HG03442 (cell line): ENCODE results near the gene SUSD6.

Experiments
- ATAC-seq: cut with Tn5 transposase; IDR thresholded peaks from one replicate; pipeline ENCODE4 v1.9.1; 2021; ENCODE audit warnings: mild to moderate bottlenecking, moderate library complexity; ENCODE audit not compliant: unreplicated experiment

SUSD6 gene

GRCh38 chr14:69754487-69754886 lies 143.1 kb downstream of the SUSD6 start:
- no peak for ATAC-seq

GRCh38 chr14:69755296-69755695 lies 143.9 kb downstream of the SUSD6 start:
- no peak for ATAC-seq

- no peak for ATAC-seq
Measured at GRCh38 chr14:69755784-69756183, 144.4 kb downstream of the SUSD6 start.

- no peak for ATAC-seq
Measured at GRCh38 chr14:69756298-69756697, 144.9 kb downstream of the SUSD6 start.

- no peak for ATAC-seq
Measured at GRCh38 chr14:69760810-69761209, 149.4 kb downstream of the SUSD6 start.

GRCh38 chr14:69763761-69764510 lies 152.5 kb downstream of the SUSD6 start:
- no peak for ATAC-seq
